SJSA1 (cell line): ENCODE results near the gene LRRC3. TPM values are rescaled to one million over a fixed set of nuclear protein-coding genes. Genes with fewer than 3 reads are reported as not detected.

ENCODE experiments used
- DNase-seq, 2 experiments: peaks; one replicate each; pipeline ENCODE4 v3.0.0-alpha.2; 2015 to 2020; ENCODE audit warnings: low spot score in 2 of 2, low read depth in 1 of 2
- H3K27ac ChIP-seq: fragments of 250-450 bp; sonication (Bioruptor Pico); 2 replicates; pipeline ENCODE4 v1.5.1; 2020; ENCODE audit warnings: mild to moderate bottlenecking, moderate library complexity
- H3K27me3 ChIP-seq: fragments of 250-450 bp; sonication (Bioruptor Pico); replicated peaks from 2 replicates; pipeline ENCODE4 v1.5.1; 2020; ENCODE audit warnings: mild to moderate bottlenecking, moderate library complexity
- H3K36me3 ChIP-seq: fragments of 250-450 bp; sonication (Bioruptor Pico); 2 replicates; pipeline ENCODE4 v1.5.1; 2020; ENCODE audit warnings: mild to moderate bottlenecking
- H3K4me1 ChIP-seq: fragments of 250-450 bp; sonication (Bioruptor Pico); replicated peaks from 2 replicates; pipeline ENCODE4 v1.6.1; 2021; ENCODE audit warnings: mild to moderate bottlenecking
- H3K4me3 ChIP-seq: fragments of 250-450 bp; sonication (Bioruptor Pico); 2 replicates; pipeline ENCODE4 v1.5.1; 2020; ENCODE audit warnings: mild to moderate bottlenecking
- H3K9me3 ChIP-seq: fragments of 250-450 bp; sonication (Bioruptor Pico); replicated peaks from 2 replicates; pipeline ENCODE4 v1.5.1; 2020; ENCODE audit warnings: mild to moderate bottlenecking
- total RNA-seq: library from RNA; depleted of rRNA; stranded (reverse); fragments of >200 nt; shearing (Covaris generic); gene quantifications from 2 replicates; pipeline ENCODE4 v1.2.3, GENCODE V29; 2014

LRRC3 gene
- total RNA-seq, 1 experiment from 2014 or later = 3.0 TPM

GRCh38 chr21:44462086-44462833 is 7.0 kb downstream of the LRRC3 start:
- no peak overlapping the region for H3K4me3 ChIP-seq
- no peaks in the 10 kb centered on the region for H3K27me3 ChIP-seq
- no peaks in the 10 kb centered on the region for H3K9me3 ChIP-seq
- H3K27ac ChIP-seq = no peak overlapping the region
- DNase-seq = no peak
- H3K4me1 ChIP-seq = no peaks in the 10 kb centered on the region
- H3K36me3 ChIP-seq = peaks cover under 1% of the 10 kb centered on the region; the same call in 1 of the 2 replicates

- DNase-seq = no peak
- Histone ChIP-seq H3K4me3 (no peak overlapping the region), H3K9me3 (no peaks in the 10 kb centered on the region), H3K27ac (no peak overlapping the region), H3K36me3 (no peaks in the 10 kb centered on the region), H3K4me1 (no peaks in the 10 kb centered on the region), H3K27me3 (no peaks in the 10 kb centered on the region)
Observed at GRCh38 chr21:44462834-44463200, 7.5 kb downstream of the LRRC3 start.

DNA sequence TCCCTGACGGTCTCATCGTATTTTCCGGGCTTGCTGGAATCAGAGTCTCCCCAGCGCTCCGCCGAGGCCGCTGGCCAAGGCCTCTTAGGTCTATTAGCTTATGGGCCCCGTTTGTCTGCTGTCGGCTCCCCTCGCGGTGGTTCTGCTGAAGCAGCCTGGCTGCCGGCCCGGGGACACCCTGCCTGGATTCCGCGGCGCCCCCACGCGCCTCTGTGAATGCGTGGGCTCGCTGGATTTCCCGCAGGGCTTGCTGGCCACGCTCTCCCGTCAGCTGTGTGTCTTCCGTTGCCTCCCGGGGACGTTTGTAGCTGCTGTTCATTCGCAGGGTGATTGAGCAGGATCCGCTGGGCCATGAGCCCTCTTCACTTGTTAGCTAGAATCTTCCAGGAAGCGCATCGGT is 8.4 kb downstream of the LRRC3 start:
- no peak for DNase-seq
- Histone ChIP-seq H3K36me3 (no peaks in the 10 kb centered on the region), H3K27ac (no peak overlapping the region), H3K4me3 (no peak overlapping the region), H3K27me3 (no peaks in the 10 kb centered on the region), H3K4me1 (no peaks in the 10 kb centered on the region), H3K9me3 (no peaks in the 10 kb centered on the region)

GRCh38 chr21:44464351-44464750 is 9.0 kb downstream of the LRRC3 start:
- Histone ChIP-seq H3K27me3 (no peaks in the 10 kb centered on the region), H3K4me3 (no peak overlapping the region), H3K9me3 (no peaks in the 10 kb centered on the region), H3K27ac (no peak overlapping the region), H3K36me3 (no peaks in the 10 kb centered on the region), H3K4me1 (no peaks in the 10 kb centered on the region)
- no peak for DNase-seq

DNA sequence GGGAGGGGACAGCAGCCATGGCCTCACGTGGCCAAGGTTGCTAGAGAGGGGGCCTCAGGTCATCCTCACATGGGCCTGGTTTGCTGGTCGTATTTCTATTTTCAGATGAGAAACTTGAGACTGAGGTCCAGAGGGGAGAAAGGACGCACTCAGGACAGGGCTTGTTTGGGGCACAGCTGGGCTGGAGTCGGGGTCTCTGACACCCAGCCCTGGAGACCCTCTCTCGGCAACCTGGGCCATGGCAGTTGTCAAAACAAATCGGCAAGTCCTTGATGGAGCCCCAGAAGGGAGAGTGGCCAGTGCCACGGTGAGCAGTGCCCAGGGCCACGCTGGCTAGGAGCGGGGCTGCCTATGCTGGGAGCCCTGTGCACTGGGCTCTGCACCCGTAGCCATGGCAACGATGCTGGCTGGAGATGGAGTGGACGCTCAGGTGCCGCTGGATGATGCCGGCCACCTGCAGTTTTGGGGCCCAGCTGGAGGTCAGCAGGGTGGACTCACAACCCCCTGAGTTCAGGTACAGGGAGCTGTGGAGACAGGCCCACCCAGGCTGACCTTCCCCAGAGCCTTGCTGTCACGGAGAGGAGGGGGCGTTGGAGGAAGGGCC is 11.1 kb downstream of the LRRC3 start:
- H3K27me3 ChIP-seq = no peaks in the 10 kb centered on the region
- no peak overlapping the region for H3K4me3 ChIP-seq
- no peak overlapping the region for H3K27ac ChIP-seq
- H3K9me3 ChIP-seq = no peaks in the 10 kb centered on the region
- H3K4me1 ChIP-seq = no peaks in the 10 kb centered on the region
- DNase-seq = no peak
- no peaks in the 10 kb centered on the region for H3K36me3 ChIP-seq

GRCh38 chr21:44466996-44467858 is 11.9 kb downstream of the LRRC3 start:
- H3K36me3 ChIP-seq = no peaks in the 10 kb centered on the region
- H3K27ac ChIP-seq = no peak overlapping the region
- H3K27me3 ChIP-seq = no peaks in the 10 kb centered on the region; the same call in 1 of the 2 replicates
- no peaks in the 10 kb centered on the region for H3K9me3 ChIP-seq
- H3K4me1 ChIP-seq = no peaks in the 10 kb centered on the region
- DNase-seq = no peak
- H3K4me3 ChIP-seq = no peak overlapping the region

DNA sequence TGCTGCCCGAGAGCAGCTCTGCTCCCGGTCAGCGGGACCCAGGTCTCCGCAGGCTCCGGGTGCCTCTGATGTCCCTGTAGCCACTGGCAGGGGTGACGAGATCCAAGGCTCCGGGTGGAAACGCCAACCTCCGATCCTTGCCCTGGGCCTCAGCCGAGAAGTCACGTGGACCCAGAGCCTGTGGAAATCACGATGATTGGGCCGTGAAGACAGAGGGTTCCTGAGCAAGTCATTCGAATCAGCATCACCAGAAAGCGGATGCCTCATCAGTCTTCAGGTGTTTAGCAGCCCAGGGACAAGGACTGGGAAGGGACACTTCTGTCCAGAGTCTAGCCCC is 12.5 kb downstream of the LRRC3 start:
- no peaks in the 10 kb centered on the region for H3K36me3 ChIP-seq
- H3K27me3 ChIP-seq = no peaks in the 10 kb centered on the region; the same call in 1 of the 2 replicates
- H3K4me1 ChIP-seq = no peaks in the 10 kb centered on the region
- no peak overlapping the region for H3K27ac ChIP-seq
- no peaks in the 10 kb centered on the region for H3K9me3 ChIP-seq
- no peak overlapping the region for H3K4me3 ChIP-seq
- DNase-seq = no peak

GRCh38 chr21:44471341-44471740 is 16.0 kb downstream of the LRRC3 start:
- H3K4me3 ChIP-seq = no peak overlapping the region

GRCh38 chr21:44471996-44472395 is 16.7 kb downstream of the LRRC3 start:
- no peak overlapping the region for H3K27ac ChIP-seq
- no peaks in the 10 kb centered on the region for H3K36me3 ChIP-seq
- no peaks in the 10 kb centered on the region; the same call in 1 of the 2 replicates for H3K27me3 ChIP-seq

More at GRCh38 chr21:44471341-44471740, 16.0 kb downstream of the LRRC3 start:
- H3K27ac ChIP-seq = no peak overlapping the region
- no peaks in the 10 kb centered on the region for H3K4me1 ChIP-seq
- DNase-seq = no peak
- no peaks in the 10 kb centered on the region for H3K36me3 ChIP-seq
- H3K9me3 ChIP-seq = no peaks in the 10 kb centered on the region
- H3K27me3 ChIP-seq = no peaks in the 10 kb centered on the region; the same call in 1 of the 2 replicates

GRCh38 chr21:44473915-44474555 is 18.7 kb downstream of the LRRC3 start:
- Histone ChIP-seq H3K27me3 (no peaks in the 10 kb centered on the region; the same call in 1 of the 2 replicates), H3K36me3 (no peaks in the 10 kb centered on the region), H3K9me3 (no peaks in the 10 kb centered on the region), H3K4me3 (no peak overlapping the region), H3K4me1 (no peaks in the 10 kb centered on the region), H3K27ac (no peak overlapping the region)
- no peak for DNase-seq

More at GRCh38 chr21:44471996-44472395, 16.7 kb downstream of the LRRC3 start:
- H3K9me3 ChIP-seq = no peaks in the 10 kb centered on the region
- no peaks in the 10 kb centered on the region for H3K4me1 ChIP-seq
- H3K4me3 ChIP-seq = no peak overlapping the region
- no peak for DNase-seq

DNA sequence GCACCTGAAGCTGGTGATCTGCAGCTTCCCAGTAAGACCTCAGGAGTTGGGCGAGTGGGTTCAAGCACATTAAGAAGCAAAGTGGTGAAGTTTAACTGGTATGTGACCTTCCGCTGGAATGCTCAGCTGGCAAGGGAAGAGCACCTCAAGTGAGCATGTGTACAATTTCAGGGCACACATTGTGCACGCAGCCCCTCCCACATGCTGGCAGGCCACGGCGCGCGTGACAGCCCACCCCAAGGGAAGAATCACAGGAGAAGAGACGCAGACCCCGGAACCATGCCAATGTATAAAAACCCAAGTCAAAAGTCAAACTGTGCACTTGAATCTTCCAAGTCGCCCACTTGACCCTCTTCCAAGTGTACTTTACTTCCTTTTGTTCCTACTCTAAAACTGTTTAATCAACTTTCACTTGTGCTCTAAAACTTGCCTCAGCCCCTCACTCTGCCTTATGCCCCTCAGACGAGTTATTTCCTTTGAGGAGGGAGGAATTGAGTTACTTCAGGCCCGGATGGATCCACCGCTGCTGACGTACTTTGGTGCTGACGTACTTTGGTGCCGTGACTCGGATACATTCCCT is 20.0 kb downstream of the LRRC3 start:
- no peaks in the 10 kb centered on the region for H3K9me3 ChIP-seq
- H3K4me3 ChIP-seq = no peak overlapping the region
- H3K27ac ChIP-seq = no peak overlapping the region
- no peaks in the 10 kb centered on the region; the same call in 1 of the 2 replicates for H3K27me3 ChIP-seq
- H3K36me3 ChIP-seq = no peaks in the 10 kb centered on the region
- no peak for DNase-seq
- no peaks in the 10 kb centered on the region for H3K4me1 ChIP-seq

DNA sequence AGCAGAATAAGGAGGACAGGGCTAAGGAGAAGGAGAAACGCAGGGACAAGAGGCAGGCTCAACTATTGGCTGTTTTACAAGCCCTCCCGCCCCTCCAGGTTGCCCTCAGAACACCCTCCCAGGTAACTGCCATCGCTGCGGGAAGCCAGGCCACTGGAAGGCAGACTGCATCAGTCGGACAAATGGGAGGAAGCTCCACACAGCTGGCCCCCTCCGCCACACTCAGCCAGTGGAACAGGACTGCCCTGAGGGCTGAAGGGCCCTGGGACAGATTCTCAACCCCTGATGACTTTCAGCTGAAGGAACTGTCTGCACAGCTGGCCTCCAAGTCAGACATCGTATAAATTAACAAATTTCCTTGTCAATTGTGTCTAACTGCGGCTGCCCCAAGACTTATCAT is 21.8 kb downstream of the LRRC3 start:
- Histone ChIP-seq H3K4me1 (no peaks in the 10 kb centered on the region), H3K9me3 (no peaks in the 10 kb centered on the region), H3K4me3 (no peak overlapping the region), H3K27me3 (no peaks in the 10 kb centered on the region; the same call in 1 of the 2 replicates), H3K27ac (no peak overlapping the region), H3K36me3 (no peaks in the 10 kb centered on the region)
- DNase-seq = no peak

- no peaks in the 10 kb centered on the region for H3K27me3 ChIP-seq
- no peaks in the 10 kb centered on the region for H3K36me3 ChIP-seq
- H3K4me3 ChIP-seq = no peak overlapping the region
- H3K4me1 ChIP-seq = no peaks in the 10 kb centered on the region
- H3K9me3 ChIP-seq = no peaks in the 10 kb centered on the region
- no peak overlapping the region for H3K27ac ChIP-seq
- DNase-seq = no peak
Observed at GRCh38 chr21:44477712-44478111, 22.4 kb downstream of the LRRC3 start.
